T-helper 17 cell (primary cell): ENCODE measurements around the gene NCKAP1. TPM values are rescaled to one million over a fixed set of nuclear protein-coding genes. Genes with fewer than 3 reads are reported as not detected.
A peak's percentile ranks its signal among the peaks of the same experiment; 100 is the strongest.

ENCODE experiments used
- ATAC-seq: fragments of 150-1000 bp; cut with Tn5 transposase; 2 replicates; pipeline ENCODE4 v1.10.0; 2021; ENCODE audit warnings: mild to moderate bottlenecking, moderate library complexity
- DNase-seq, 3 donors: peaks; one replicate each; pipeline versions ENCODE4 v3.0.0 to v3.0.0-alpha.2; 2020 to 2021
- H3K9me3 ChIP-seq: one replicate; pipeline ENCODE4 v1.7.0; 2013; ENCODE audit warnings: low read length, mild to moderate bottlenecking; ENCODE audit not compliant: control insufficient read depth, poor library complexity, severe bottlenecking
- H3K27ac Mint-ChIP-seq: one replicate; pipeline ENCODE4 v1.8.0; 2022; ENCODE audit warnings: mild to moderate bottlenecking, moderate library complexity, mixed read lengths
- H3K27me3 Mint-ChIP-seq: one replicate; pipeline ENCODE4 v1.8.0; 2022; ENCODE audit warnings: mixed read lengths
- H3K36me3 Mint-ChIP-seq: one replicate; pipeline ENCODE4 v1.8.0; 2022; ENCODE audit warnings: low read depth, mixed read lengths
- H3K4me1 Mint-ChIP-seq: one replicate; pipeline ENCODE4 v1.8.0; 2022; ENCODE audit warnings: mild to moderate bottlenecking, mixed read lengths
- H3K4me3 Mint-ChIP-seq: one replicate; pipeline ENCODE4 v1.8.0; 2022; ENCODE audit warnings: mild to moderate bottlenecking, moderate library complexity, mixed read lengths
- total RNA-seq, 4 donors: library from RNA in 2 of 4; stranded (reverse) in 2 of 4; gene quantifications; one replicate each; pipeline ENCODE4 v1.2.3 and lab custom pipeline; 2022 to 2026

The NCKAP1 gene, protein sequence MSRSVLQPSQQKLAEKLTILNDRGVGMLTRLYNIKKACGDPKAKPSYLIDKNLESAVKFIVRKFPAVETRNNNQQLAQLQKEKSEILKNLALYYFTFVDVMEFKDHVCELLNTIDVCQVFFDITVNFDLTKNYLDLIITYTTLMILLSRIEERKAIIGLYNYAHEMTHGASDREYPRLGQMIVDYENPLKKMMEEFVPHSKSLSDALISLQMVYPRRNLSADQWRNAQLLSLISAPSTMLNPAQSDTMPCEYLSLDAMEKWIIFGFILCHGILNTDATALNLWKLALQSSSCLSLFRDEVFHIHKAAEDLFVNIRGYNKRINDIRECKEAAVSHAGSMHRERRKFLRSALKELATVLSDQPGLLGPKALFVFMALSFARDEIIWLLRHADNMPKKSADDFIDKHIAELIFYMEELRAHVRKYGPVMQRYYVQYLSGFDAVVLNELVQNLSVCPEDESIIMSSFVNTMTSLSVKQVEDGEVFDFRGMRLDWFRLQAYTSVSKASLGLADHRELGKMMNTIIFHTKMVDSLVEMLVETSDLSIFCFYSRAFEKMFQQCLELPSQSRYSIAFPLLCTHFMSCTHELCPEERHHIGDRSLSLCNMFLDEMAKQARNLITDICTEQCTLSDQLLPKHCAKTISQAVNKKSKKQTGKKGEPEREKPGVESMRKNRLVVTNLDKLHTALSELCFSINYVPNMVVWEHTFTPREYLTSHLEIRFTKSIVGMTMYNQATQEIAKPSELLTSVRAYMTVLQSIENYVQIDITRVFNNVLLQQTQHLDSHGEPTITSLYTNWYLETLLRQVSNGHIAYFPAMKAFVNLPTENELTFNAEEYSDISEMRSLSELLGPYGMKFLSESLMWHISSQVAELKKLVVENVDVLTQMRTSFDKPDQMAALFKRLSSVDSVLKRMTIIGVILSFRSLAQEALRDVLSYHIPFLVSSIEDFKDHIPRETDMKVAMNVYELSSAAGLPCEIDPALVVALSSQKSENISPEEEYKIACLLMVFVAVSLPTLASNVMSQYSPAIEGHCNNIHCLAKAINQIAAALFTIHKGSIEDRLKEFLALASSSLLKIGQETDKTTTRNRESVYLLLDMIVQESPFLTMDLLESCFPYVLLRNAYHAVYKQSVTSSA
- total RNA-seq (10 to 100 TPM in 1 of 2 donors, 1 to 10 TPM in 1; 6.9 to 13.9 TPM), total RNA-seq (lab: John Stamatoyannopoulos, UW) (18.4 to 42.2 reads per million in 2 donors)

DNA sequence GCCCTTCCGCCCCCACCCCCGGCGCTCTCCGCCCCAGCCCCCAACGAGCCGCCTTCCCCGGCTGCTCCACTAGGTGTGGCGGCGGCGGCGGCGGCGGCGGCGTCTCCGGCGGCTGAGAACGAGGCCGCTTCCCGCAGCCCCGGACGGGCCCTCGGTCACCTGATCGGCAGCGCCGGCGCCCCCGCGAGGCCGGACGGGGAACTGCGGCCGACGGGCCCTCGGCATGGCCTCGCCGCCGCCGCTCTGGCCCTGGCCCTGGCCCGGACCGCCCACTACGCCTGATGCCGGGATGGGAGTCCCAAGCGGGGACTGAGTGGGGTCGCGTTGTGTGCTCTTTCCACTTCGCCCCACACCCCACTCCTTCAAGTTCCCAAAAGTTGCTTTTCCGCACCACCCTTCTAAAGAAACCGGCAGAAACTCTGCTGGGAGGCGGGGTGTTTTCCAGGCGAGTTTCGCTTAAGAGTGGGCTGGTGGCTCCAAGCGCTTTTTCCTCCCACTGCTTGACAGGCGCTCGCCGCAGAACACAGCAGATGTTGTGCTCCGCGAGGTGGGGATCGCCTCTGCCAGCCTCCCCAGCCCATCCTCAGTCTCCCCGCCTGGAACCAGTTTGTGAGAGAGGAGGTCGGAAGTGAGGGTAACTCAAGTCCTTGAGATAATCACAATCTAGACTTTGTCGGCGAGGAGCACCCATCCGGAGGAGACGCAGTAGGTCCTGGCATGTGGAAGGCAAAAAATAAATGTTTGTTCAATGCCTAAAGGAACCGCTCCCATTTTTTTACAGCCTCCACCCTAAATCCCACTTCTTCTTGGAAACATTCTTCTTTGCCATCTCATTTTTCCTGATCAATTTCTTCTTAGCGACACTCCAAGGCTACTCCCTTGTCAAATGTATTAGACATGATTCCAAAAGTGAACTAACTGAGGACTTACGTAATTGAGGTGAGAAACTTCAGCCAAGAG, at the start of gene NCKAP1:
Gene NCKAP1, minus strand, starts transcription at position 117 of the 960 bp plus-strand sequence. CDS start 358 bp downstream, outside the sequence.
- Mint-ChIP-seq H3K27me3 (peaks cover 12% of the 10 kb centered on the region), H3K4me3 (peak within 1 kb of the TSS; percentile 88), H3K36me3 (no peaks in the 10 kb centered on the region), H3K4me1 (peaks cover 24% of the 10 kb centered on the region), H3K27ac (peak within 1 kb of the TSS; percentile 73)
- ATAC-seq = peak; percentile 89
- H3K9me3 ChIP-seq = no peaks in the 10 kb centered on the region
- DNase-seq = peak; percentile 81 to 88 (median 84)

DNA sequence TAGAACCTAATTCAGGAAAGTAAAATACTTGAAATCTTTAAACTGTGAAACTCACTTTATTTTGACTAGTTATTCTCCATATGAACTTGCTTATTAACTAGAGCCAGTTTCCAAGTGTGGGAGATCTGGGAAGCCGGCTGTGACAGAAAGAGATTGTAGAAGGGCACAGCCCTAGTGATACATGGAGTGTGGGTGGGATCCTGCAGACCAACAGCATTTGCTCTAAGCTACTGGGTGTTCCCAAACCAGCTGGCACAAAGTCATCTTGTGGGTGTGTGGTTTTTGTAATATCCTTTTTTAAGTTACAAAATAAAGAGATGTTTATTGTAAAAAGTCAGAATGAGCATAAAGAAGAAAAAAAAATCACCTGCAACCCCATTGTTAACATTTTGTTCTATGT, 43.7 kb upstream of the NCKAP1 start:
- ATAC-seq = no peak
- Mint-ChIP-seq H3K27ac (no peak overlapping the region), H3K4me3 (no peak overlapping the region), H3K27me3 (no peaks in the 10 kb centered on the region), H3K36me3 (peaks cover 2% of the 10 kb centered on the region), H3K4me1 (peaks cover 14% of the 10 kb centered on the region)
- DNase-seq = no peak
- no peaks in the 10 kb centered on the region for H3K9me3 ChIP-seq

GRCh38 chr2:183079139-183079775, 41.0 kb upstream of the NCKAP1 start:
- Mint-ChIP-seq H3K4me1 (peaks cover 14% of the 10 kb centered on the region), H3K27me3 (no peaks in the 10 kb centered on the region), H3K4me3 (peak overlapping the region; percentile 96), H3K27ac (peak overlapping the region; percentile 92), H3K36me3 (peaks cover 2% of the 10 kb centered on the region)
- ATAC-seq = peak; percentile 52
- DNase-seq = no peak
- no peaks in the 10 kb centered on the region for H3K9me3 ChIP-seq

DNA sequence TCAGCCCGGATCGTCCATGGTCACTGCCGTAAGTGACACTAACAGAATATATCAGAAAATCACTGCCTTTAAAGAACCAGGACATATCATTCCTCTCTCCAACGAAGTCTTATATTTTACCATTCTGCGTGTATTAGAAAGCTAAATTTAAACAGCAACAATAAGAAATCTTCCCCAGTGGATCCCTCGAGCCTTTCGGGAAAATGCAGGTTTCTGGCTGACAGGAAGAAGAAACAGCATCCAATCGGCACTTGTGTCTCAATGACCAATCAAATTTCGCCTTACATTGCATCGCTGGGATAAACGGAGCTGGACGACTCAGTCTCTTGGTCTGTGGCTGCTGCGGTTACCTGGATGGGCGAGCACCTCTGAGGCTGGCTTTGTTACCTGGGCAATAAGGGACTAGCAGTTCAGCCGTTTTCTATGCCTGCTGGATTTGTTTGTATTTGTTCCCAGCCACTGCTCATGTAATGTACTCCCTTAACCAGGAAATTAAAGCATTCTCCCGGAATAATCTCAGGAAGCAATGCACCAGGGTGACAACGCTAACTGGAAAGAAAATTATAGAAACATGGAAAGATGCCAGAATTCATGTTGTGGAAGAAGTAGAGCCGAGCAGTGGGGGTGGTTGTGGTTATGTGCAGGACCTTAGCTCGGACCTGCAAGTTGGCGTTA, 40.3 kb upstream of the NCKAP1 start, which contains the start of gene DUSP19:
Gene DUSP19, plus strand, starts transcription at position 284 of the 675 bp plus-strand sequence. Its CDS starts 187 bp downstream, at position 471.
- ATAC-seq = peak; percentile 87
- no peaks in the 10 kb centered on the region for H3K9me3 ChIP-seq
- peaks cover 14% of the 10 kb centered on the region for H3K4me1 Mint-ChIP-seq

DNA sequence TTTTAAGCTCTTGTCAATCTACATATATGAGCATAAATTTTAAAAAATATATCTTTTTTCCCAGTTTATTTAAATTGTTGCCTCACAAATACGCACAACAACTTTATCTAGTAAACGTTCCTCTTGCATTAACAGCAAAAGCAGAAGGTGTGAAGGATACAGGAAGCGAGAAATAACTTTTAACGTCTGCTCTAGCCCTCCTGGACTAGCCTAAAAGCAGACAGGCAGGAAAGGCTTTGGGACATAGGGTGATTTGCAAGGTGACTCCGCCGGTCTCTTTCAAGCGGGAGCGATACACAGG, 39.9 kb upstream of the NCKAP1 start:
- DNase-seq (no peak), ATAC-seq (peak; percentile 30)
- H3K9me3 ChIP-seq = no peaks in the 10 kb centered on the region
- Mint-ChIP-seq H3K4me1 (peaks cover 14% of the 10 kb centered on the region), H3K4me3 (peak overlapping the region; percentile 96), H3K27me3 (no peaks in the 10 kb centered on the region), H3K27ac (peak overlapping the region; percentile 92), H3K36me3 (peaks cover 2% of the 10 kb centered on the region)

More for the DNA sequence above, 40.3 kb upstream of the NCKAP1 start, which contains the start of gene DUSP19:
- Mint-ChIP-seq H3K4me3 (peak within 1 kb of the TSS; percentile 96), H3K27me3 (no peaks in the 10 kb centered on the region), H3K27ac (peak within 1 kb of the TSS; percentile 92), H3K36me3 (peaks cover 2% of the 10 kb centered on the region)
- DNase-seq = peak; percentile 46 to 69 (median 68)

GRCh38 chr2:183072177-183072576, 33.9 kb upstream of the NCKAP1 start:
- Mint-ChIP-seq H3K4me3 (no peak overlapping the region), H3K27ac (no peak overlapping the region), H3K27me3 (peaks cover 24% of the 10 kb centered on the region), H3K4me1 (no peaks in the 10 kb centered on the region), H3K36me3 (no peaks in the 10 kb centered on the region)
- H3K9me3 ChIP-seq = no peaks in the 10 kb centered on the region
- no peak for ATAC-seq
- DNase-seq = no peak

- H3K4me3 Mint-ChIP-seq = no peak overlapping the region
Measured at GRCh38 chr2:183070942-183071844, 32.9 kb upstream of the NCKAP1 start.

GRCh38 chr2:183069174-183069573, 30.9 kb upstream of the NCKAP1 start:
- H3K27ac Mint-ChIP-seq = no peak overlapping the region
- no peak overlapping the region for H3K4me3 Mint-ChIP-seq
- H3K4me1 Mint-ChIP-seq = no peaks in the 10 kb centered on the region
- DNase-seq = no peak
- no peaks in the 10 kb centered on the region for H3K9me3 ChIP-seq
- H3K36me3 Mint-ChIP-seq = no peaks in the 10 kb centered on the region
- peaks cover 29% of the 10 kb centered on the region for H3K27me3 Mint-ChIP-seq
- ATAC-seq = no peak

More at GRCh38 chr2:183070942-183071844, 32.9 kb upstream of the NCKAP1 start:
- peaks cover 24% of the 10 kb centered on the region for H3K27me3 Mint-ChIP-seq
- H3K36me3 Mint-ChIP-seq = no peaks in the 10 kb centered on the region
- DNase-seq (no peak), ATAC-seq (no peak)
- H3K4me1 Mint-ChIP-seq = no peaks in the 10 kb centered on the region
- H3K9me3 ChIP-seq = no peaks in the 10 kb centered on the region
- no peak overlapping the region for H3K27ac Mint-ChIP-seq

DNA sequence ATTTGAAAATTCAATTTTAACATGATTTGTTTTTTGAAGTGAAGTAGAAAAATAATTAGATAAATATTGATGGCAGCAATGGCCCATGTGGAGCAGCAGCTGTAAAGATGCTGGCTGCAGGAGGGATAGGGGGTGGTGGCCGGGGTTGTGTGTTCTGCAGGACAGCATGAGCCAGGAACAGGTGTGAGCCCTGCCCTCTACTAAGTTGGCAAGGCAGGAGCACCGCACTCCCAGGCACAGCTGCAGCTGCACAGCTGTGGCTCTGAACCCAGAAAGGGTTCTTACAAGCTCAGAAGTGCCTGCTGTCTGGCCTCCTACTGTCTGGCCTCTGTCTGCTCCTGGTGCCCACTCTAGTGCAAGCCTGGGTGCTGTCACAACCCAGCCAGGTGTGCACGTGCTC, 30.3 kb upstream of the NCKAP1 start:
- DNase-seq (no peak), ATAC-seq (no peak)
- H3K4me1 Mint-ChIP-seq = no peaks in the 10 kb centered on the region
- H3K27me3 Mint-ChIP-seq = peaks cover 29% of the 10 kb centered on the region
- no peak overlapping the region for H3K4me3 Mint-ChIP-seq
- H3K9me3 ChIP-seq = no peaks in the 10 kb centered on the region
- H3K36me3 Mint-ChIP-seq = no peaks in the 10 kb centered on the region
- H3K27ac Mint-ChIP-seq = no peak overlapping the region

GRCh38 chr2:183063083-183063482, 24.8 kb upstream of the NCKAP1 start:
- H3K9me3 ChIP-seq = no peaks in the 10 kb centered on the region
- H3K4me3 Mint-ChIP-seq = no peak overlapping the region
- H3K36me3 Mint-ChIP-seq = no peaks in the 10 kb centered on the region
- peaks cover 36% of the 10 kb centered on the region for H3K27me3 Mint-ChIP-seq
- ATAC-seq = no peak
- DNase-seq = no peak
- no peak overlapping the region for H3K27ac Mint-ChIP-seq
- H3K4me1 Mint-ChIP-seq = no peaks in the 10 kb centered on the region
